GM21367 (cell line): ENCODE results near the gene AGTR1.
"Not testable (repeated sequence)": the region's sequence is repeated elsewhere in the genome, so short reads cannot be mapped to it uniquely, and the experiment has no call there.

Experiments
- ATAC-seq: cut with Tn5 transposase; IDR thresholded peaks from one replicate; pipeline ENCODE4 v1.9.1; 2021; ENCODE audit not compliant: unreplicated experiment

The AGTR1 gene

DNA sequence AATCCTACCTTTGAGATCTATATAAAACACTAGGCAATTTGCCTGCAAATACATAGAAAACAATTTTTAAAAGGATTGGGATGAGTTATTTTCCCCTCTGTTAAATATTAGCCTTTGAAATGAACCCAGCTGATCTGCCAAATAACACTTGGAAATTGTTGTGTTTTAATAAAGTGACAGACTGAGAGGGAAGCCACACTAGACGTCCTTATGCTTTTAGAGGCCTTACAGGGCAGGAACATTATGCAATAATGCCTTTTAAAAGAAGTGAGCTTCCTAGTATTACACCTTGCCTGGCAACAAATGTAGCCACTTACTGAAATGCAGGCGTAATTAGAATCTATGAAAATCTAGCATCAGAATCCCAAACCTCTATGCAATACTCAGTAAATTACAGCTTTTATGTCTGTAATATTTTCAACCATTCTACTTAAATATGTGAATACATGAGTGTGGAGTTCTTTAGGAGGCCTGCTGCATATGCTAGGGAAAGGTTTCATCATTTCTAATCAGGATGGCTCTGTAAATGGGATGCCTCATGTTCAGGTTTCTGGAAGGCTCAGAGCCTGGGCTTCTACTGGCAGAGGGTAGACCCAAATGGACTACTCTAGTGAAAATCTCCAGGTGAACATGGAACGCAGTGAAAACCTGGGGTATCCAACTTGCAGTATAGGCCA lies 20.3 kb downstream of the AGTR1 start:
- no peak for ATAC-seq

DNA sequence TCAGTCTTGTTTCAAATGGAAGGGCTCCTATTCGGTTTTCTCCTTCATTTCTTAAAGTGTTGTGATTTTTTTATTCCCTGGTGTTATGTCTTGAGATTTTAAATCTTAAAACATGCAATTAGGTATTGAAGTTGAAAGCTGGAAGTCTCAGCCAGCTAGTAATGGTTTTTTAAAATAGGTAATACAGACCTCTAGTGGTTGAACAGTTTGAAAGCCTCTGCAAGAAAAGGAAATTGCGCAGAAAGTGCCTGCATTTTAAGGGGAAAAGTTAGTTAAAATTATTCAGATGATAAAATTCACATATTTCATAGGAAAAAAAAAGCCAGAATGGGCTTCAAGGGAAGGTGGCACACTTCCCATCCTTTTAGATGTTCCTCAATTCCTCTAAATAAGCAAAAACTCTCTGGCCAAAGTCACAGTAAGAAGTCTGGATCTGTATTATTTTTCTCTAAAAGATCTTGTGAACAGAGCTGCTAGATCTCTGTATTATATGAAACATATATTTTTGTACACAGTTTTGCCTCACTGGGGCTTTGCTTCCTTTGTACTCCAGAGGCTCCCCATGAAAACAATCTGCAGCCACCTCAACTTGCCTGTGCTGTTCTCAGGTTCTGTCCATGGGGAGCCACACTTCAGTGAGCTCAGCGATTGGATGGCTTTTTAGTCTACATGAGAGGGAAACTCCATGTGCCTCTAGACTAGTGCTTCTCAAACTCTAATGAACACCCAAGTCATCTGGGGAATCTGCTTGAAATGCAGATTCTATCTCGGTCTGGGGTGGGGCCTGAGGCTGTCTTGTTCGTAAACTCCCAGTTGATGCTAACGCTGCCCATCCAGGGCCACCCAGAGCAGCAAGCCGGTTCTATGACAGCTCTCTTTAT lies 21.5 kb downstream of the AGTR1 start:
- no peak for ATAC-seq

DNA sequence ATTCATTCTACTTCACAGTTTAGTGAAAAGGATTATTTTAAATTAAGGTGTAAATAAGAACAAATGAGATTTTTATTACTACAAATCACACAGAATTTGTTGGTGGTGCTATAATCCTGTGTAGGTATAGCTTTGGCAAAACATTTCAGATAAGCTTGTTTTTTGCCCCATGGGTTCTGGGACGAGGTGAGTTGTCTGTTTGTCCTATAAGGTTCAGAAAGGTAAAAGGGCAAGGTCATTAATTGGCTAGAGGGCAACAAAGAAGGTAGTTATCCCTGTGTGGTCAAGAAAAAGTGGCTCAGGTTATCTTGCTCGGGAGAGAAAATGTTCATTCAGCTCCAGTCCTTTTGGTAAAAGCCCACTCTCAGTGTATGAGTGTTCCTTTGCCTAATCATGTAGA lies 23.2 kb downstream of the AGTR1 start:
- no peak for ATAC-seq

DNA sequence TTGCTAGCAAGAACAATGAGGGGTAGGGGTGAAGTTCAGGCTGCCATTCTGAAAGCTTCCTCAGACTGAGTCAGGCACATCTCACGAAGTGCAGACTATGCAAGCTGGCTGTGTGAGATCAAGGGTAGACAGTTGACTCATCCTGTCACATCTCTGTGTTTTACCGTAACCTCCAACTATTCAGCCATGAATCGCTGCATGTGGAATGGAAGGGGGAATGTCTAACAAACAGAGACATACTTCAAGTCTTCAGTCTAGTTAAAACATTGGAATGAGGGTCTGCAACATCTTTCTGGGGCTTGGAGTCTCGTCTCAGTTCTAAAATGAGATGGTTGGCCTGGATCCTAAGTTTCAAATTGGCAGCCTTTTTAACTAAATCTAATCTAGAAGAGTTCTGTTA lies 25.9 kb downstream of the AGTR1 start:
- no peak for ATAC-seq

DNA sequence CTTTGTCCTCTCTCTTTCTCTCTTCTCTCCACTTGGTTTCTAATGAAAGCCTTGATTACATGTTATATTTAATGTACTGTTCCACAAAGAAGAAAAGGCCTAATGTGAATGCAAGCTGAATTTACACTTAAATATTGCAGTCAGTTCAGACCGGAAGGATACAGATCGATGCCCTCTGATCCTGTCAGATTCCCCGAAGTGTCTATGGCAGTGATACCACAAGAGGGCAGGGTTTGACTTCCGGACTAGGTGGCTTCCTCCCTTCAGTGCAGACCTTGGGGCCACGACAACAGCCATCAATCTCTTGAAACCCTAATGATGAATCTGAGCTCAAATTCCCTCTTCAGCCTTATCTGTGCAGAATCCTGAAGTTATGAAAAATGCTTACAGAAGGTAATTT lies 29.5 kb downstream of the AGTR1 start:
- ATAC-seq = peak; percentile 96

DNA sequence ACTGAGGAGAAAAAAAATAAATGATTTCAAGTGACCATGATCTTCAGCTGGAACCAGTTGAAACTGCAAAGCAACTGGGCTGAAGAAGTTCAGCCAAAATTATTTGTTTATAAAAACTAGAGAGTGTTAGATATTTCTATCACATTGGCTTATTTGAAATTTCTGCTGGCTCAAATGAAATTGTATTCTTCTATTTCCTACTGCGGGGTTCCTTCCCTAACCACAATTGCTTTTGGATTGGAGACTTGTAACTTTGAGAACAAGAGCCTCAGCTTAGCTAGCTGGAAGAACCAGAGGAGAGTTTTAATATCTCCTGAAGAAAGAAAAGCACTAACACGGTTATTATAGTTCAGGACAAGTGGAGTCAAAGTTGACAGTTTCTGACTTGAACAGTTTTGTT lies 31.1 kb downstream of the AGTR1 start:
- no peak for ATAC-seq

DNA sequence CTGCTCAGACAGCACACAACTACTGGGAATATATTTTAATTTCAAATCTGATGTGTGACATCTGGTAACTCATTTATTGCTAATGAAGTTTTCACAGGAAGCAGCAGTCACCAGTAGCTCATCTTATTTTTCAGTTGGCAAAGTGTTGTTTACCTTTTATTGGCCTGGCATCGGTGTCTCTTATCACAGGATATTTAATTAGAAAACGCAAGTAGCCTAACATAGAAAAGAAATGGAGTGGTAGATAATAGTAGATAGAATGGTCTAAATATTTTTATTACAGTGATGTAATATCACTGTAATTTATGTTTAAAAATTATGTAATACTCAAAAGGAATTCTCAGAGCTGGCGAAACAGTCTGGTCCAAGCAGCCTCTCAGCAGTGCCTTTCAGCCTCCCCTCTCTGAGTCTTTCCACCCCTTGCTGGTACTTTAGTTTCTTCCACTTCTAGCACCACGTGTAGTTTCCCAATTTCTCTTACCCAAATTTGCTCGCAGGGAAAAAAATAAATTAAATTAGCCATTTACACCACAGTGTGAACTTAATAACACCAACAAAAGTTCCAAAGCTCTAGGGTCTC lies 31.9 kb downstream of the AGTR1 start:
- no peak for ATAC-seq

DNA sequence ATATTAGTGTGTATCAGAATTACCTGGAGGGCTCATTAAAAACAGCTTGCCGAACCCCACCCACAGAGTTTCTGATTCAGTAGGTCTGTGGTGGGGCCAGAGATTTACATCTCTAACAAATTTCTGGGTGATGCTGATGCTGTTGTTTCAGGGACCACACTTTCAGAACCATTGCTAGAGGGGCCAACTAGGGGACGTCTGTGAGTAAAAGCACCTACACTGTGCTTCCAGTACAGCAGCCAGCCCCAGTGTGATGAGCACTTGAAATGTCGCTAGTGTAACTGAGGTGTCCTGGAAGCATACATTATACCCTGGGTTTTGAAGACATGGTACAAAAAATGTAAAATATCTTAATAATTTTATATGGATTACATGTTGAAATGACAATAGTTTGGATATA lies 33.0 kb downstream of the AGTR1 start:
- no peak for ATAC-seq

DNA sequence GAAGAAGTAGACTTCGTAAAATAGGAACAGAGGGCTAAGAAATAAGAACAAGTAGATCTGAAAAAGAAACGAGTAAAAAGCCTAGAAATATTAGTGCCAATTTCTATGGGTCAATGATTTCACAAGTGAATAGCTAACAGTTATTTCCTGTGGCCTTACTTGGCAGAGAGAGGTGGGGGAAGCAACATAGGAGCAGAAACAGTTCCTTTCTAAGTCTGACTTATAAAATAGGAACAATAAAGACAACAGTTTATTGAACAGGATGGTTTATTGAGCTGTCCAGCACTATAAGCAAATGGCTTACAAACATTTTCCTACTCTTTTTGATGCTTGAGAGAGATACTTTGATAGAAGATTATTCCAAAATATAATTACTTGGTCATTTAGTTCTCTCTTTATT lies 37.9 kb downstream of the AGTR1 start:
- ATAC-seq = no peak

DNA sequence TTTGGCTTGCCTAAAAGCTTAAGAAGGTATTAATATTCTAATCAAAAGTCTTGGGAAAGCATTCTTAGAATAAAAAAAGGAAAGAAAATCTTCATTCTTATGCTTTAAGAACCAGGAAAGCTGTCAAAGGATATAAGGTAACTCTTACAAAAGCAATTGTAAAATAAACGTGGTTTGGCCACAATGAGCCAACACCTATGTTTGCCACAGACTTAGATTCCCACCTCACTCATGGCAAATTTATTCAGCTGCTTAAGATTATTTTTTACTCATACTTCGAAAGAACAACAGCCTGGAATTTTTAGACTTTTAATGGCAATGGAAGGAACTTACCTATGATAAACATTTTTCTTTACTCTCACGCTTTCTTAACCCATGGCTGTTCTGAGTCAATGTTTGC lies 38.4 kb downstream of the AGTR1 start:
- no peak for ATAC-seq

DNA sequence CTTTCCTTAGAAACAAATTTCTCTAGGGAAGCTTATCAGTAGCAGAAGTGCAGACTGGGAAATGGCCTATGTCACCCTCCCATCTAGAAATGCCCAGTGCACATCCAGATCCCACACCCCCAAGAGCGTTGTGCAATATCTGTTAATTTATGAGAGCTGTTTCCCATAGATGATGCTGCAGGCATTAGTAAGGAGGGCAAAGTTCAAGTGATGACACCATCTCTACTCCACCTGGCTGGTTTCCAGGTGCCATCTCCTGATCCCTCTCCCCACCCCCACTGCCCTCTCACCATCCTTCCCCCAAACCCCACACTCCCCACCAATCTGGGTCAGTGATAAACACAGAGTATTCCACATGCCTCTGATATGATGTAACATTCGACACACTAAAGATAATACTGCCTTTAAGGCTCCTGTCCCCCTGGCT lies 39.4 kb downstream of the AGTR1 start:
- ATAC-seq = no peak

DNA sequence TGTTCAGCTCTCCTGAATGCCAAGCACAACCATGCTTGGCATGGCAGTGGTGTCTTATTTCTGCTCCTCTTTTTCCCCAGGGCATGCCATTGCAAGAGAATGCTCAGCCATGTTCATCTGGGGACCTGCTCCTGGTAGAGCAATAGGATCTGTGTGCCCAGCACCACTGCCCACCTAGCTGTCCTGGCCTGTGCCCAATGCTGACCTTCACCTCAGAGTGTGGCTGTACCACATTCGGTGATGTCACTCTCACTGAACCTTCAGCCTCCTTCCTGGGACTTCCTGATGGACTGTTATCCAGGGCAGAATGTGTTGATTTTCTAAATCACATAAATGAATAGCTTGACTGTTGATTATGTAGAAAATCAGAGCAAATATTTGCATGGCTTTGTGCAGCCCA lies 42.0 kb downstream of the AGTR1 start:
- ATAC-seq = no peak

DNA sequence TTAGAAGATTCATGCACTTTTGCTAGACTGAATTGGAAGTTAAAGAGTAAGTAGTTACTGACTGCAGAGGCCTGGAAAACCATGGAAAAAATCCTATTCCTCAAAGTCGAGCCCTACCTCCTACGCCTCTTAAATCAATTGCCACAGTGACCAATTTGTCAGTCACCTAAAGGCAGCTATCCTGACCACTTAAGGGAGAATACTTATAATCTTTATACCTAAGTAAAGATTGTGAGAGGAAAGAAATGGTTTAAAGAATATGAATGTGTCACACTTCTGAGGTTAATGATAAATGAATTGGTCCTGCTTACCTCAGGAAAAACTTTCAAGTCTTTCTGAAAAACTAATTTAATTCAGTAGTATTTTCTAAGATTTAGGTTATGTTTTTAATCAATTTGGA lies 42.6 kb downstream of the AGTR1 start:
- no peak for ATAC-seq

DNA sequence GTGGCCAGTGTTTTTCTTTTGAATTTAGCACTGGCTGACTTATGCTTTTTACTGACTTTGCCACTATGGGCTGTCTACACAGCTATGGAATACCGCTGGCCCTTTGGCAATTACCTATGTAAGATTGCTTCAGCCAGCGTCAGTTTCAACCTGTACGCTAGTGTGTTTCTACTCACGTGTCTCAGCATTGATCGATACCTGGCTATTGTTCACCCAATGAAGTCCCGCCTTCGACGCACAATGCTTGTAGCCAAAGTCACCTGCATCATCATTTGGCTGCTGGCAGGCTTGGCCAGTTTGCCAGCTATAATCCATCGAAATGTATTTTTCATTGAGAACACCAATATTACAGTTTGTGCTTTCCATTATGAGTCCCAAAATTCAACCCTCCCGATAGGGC lies 43.5 kb downstream of the AGTR1 start:
- no peak for ATAC-seq

DNA sequence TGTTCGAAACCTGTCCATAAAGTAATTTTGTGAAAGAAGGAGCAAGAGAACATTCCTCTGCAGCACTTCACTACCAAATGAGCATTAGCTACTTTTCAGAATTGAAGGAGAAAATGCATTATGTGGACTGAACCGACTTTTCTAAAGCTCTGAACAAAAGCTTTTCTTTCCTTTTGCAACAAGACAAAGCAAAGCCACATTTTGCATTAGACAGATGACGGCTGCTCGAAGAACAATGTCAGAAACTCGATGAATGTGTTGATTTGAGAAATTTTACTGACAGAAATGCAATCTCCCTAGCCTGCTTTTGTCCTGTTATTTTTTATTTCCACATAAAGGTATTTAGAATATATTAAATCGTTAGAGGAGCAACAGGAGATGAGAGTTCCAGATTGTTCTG lies 44.4 kb downstream of the AGTR1 start:
- no peak for ATAC-seq

DNA sequence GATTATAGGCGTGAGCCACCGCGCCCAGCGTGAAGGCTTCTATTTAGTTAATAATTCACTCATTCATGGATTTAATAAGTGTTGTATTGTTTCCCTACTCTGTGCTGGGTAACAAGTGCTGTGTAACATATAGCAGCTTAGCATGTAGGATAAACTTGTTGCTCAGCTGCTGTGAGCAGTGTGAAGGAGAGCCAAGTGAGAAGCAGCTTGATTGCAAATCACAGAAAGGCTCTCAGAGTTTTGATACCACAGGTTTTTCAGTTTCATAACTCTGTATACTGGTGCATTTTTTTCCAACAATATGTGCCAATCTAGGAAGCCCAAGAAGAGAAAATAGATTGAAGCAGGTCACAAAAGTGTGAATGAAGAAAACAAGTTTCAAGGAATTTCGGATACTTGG lies 48.4 kb downstream of the AGTR1 start:
- no peak for ATAC-seq

DNA sequence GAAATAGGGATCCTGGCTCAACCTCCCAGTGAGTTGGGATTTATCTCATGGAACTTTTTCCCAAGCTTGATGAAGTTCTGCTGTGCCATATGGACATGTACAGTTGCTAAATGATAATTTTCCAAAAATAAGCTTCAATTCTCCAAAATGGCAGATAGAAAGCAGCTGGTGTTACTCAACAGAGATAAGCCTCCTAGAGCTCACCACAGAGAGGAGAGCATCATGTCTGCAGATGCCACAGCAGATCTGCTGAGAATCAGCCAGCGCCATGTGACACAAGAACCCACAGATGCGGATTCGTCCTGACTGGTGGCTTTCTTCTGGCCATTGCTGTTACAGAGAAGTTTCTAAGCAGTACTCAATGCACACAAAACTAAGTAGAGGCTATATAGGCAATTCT lies 50.6 kb downstream of the AGTR1 start:
- ATAC-seq = no peak

DNA sequence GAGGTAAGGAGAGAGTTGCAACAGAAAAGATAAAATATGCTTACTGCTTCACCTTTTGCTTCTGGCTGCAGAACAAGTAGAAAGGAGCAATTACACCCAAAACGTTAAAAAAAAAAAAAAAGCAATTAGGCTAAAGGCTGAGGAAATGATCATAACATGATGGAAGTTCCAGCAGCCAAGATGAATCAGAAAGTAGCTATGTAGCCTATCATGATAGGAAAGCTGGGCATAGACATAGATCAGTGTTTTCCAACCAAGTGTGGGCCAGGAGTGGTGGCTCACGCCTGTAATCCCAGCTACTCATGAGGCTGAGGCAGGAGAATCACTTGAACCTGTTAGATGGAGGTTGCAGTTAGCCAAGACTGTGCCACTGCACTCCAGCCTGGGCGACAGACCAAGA lies 52.6 kb downstream of the AGTR1 start:
- ATAC-seq = no peak

DNA sequence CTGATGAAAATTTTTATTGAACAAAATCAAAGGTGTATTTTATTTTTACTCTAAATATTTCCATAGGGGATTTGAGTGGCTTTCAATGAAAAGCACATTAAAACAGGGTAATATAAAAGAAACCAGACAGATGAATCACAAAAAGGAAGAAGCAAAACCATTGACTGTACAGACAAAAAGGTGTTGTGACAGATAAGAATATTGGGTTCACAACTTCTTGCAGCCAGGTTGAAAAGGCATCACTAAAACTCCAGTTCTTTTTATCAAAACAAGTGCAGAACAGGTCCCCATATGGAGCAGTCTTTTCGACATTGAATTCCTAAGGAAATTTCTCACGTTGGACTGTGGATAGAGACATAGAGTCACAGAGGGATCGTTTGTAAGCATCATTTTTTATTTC lies 53.8 kb downstream of the AGTR1 start:
- no peak for ATAC-seq

DNA sequence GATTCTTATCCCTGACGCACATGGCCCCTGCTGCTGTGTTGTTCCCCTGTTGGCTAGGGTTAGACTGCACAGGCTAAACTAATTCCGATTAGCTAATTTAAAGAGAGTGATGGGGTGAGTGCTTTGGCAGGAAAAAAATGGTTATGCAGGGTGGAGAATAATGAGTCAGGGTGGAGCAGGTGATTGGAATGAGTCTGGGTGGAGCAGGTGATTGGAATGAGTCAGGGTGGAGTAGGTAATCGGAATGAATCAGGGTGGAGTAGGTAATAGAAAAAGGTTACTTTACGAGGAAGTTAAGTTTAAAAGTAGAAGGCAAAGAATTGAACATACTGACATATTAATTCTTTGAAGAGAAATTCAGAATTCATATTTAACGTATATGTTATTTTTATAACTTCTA lies 55.7 kb downstream of the AGTR1 start:
- ATAC-seq = not testable (repeated sequence)

DNA sequence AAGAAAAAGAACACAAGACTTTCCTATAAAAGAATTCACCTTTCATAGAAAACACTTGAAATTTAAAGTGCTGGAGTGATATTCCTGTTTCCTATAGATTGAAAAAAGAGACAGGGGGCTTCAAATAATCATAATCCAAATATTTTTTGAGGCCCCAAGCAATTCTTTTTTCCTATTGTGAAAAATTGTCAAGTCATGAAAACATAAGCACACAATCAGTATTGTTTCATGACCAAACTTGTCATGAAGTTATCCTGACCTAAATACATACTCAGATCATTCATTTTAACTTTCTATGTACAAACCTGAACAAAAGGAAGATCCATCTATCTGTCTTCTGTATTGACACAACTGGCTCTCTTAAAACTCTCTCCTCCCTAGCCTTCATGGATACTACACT lies 57.9 kb downstream of the AGTR1 start:
- no peak for ATAC-seq

DNA sequence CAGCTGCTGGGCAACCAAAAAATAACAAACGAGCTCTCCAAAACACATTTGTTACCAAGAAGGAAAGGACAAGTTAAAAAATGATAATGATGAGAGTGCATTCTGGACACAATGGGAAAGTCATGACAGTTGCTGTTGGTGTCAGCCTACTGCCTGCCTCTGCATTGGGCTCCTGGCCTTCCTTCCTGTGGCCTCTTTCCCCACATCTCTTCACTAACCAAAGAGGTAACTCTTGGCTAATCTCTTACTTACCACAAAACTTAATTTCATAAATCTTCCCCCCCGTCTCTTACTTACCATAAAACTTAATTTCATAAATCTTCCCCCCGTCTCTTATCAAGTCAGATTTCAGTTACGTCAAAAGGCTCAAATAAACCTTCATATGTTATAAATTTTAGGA lies 58.6 kb downstream of the AGTR1 start:
- ATAC-seq = no peak
